ENCODE measurements around the gene MYBPC3.

MYBPC3 gene

DNA sequence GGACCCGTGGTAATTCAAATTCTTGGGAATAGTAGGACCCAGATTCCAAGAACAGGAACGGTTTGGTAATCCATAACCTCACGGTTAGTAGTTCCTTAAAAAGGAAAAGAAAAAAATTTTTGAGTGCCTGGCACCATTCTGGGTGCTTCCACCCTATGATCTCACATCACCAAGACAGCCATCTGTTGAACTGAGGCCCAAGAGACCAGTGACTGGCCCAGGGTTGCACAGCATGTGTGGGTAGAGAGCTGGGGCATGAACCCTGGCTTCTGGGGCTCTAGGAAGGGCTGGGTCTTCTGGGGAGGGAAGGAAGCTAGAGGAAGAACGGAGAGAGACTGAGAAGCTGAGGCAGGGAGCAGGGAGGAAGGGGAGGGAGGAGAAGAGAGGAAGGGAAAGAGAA is 30.6 kb upstream of the MYBPC3 start:
- no peak for DNase-seq

DNA sequence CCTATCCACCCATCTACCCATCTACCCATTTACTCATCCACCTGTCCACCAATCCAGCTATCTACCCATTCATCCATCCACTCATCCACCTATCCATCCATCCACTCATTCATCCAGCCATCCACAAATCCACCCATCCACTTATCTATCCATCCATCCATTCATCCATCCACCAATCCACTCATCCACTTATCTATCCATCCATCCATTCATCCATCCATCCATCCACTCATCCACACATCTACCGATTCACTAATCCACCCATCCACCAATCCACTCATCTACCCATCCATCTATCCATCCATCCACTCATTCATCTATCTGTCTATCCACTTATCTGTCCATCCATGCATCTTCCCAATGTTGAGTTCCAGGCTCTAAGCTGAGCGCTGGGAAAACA is 27.6 kb upstream of the MYBPC3 start:
- DNase-seq: no peak

DNA sequence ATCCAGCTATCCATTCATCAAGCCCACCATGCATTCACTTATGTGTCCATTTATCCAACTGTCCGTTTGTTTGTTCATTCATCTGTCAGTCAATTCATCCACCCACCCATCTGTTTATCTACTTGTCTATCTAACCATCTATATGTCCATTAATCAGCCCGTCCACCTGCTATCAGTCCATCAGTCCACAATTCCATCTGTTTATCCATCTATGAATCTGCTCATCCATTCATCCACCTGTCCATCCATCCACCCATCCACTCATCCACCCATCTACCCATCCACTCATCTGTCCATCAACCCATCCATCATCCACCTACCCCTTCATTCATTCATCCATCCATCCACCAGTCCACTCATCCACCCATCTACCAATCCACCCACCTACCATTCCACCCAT is 26.8 kb upstream of the MYBPC3 start:
- DNase-seq: no peak

DNA sequence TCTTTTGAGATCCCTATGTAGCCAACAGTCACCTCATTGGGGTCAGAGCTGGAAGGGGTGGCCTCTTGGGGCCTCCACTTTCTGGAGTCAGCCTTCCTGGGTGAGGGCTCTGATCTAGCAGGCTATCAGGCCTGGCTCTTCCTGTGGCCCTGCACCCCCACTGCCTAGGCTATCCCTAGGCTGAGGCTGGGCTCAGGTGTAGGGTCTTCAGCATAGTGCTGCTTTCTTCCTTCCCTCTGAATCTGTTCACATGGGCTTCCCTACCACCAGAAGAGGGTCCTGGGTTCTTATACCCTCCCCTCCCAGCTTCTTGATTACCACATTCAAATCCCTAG is 26.3 kb upstream of the MYBPC3 start:
- no peak for DNase-seq

DNA sequence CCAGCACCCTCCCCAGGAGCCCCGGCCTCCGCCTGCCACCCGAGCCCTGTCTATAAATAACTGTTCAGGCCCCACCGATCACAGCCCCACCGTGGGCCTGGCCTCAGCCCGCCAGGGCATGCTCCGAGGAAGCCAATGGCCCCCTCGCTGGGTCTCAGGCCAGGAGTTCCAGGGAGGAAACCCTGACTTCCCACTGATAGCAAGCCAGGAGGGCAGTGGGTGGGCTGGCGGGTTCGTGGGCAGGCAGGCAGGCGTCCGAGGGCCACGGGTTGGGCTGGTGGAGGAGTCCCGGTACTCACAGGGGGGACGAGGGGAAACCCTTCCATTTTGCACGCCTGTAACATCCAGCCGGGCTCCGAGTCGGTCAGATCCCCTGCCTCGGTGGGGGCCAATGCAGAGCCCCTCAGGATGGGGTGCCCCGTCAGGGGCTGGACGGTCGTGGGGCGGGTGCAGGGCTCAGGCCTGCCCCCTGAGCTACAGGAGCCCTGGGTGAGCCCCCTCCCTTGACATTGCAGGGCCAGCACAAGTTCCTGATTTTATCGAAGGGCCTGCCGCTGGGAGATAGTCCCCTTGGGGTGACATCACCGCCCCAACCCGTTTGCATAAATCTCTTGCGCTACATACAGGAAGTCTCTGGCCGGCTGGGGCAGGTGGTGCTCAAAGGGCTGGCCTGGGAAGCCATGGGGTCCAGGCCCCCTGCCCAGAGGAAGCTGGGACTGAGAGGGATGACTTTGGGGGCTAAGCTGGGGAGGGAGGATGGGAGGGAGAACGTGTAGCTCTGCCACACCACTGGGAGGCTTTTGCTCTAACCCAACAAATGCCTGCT is 25.7 kb upstream of the MYBPC3 start, which contains the start of gene SPI1:
Gene SPI1, minus strand, starts transcription at position 538 of the 826 bp plus-strand sequence. Its CDS starts 194 bp downstream, at position 344.
- no peak for DNase-seq

DNA sequence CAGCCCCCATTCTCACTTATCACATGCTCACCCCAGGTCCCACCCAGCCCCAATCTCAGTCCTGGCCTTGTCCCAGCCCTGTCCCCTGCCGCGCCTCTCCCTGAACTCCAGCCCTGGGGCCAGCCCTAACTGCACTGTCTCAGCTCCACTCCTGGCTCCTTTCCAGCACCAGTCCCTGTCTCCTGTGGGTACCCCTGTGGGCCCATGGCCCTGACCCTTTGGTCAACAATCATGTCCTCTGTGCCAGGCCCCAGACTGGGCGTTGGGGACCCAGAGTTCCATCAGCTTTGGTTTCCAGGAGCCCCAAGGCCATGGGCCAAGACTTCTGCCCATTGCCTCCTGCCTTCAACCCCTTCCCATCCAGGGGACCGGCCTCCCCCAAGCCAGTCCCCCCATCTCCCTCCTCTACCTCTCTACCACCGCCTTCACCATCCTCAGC is 25.1 kb upstream of the MYBPC3 start:
- no peak for DNase-seq

DNA sequence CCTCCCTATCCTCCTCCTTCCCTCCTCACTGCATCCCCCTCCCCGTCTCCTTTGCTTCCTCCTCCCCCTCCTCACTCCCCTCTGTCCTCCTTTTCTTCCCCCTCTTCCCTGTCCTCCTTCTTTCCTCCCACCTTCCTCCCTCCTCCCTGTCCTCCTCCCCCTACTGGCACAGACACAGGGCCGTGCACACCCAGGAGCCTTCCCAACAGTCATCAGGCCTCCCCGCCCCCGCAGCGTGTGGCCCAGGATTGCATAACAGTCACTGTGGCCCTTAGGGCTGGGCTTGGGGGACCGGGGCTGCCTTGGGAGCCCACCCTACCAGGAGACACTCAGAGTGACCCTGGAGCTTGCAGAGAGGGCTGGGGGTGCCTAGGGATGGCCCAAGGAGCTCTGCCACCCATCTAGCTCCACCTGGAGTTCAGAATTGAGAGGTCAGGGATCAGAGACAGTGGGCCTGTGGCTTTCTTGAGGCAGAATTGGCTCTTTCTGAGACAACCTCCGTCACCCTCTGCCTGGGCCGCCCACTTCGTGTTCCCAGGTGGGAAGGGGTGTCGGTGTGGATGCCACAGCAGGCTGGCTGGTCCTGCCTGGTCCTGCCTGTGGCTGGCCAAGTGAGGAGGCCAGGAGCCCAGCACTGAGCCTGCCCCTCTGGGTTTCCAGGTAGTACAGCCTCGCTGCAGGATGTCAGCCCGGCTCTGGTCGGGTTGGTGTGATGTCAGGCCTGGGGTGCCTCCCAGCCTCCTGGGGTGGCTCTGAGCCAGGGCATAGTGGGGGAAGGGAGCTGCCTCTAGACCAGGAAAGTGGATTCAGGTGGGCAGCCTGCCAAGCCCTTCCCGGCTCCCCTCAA is 24.2 kb upstream of the MYBPC3 start:
- DNase-seq: no peak

DNA sequence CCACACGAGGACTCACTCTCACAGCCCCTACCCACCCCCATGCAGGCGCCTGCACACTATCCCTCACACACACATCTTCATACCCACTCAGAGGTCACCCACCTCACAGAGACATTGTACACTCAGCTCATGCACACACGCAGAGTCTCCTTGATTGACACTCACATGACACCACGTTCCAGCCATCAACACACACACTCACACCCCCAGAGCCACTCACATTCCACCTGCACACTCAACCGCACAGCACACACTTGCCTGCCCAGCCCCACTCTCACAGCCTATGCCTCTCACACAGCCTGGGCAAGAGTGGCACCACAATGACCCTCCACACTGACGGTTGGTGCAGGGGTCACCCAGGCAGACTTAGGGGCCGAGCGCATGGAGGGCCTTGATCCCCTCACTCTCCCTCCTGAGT is 23.6 kb upstream of the MYBPC3 start:
- DNase-seq: no peak

DNA sequence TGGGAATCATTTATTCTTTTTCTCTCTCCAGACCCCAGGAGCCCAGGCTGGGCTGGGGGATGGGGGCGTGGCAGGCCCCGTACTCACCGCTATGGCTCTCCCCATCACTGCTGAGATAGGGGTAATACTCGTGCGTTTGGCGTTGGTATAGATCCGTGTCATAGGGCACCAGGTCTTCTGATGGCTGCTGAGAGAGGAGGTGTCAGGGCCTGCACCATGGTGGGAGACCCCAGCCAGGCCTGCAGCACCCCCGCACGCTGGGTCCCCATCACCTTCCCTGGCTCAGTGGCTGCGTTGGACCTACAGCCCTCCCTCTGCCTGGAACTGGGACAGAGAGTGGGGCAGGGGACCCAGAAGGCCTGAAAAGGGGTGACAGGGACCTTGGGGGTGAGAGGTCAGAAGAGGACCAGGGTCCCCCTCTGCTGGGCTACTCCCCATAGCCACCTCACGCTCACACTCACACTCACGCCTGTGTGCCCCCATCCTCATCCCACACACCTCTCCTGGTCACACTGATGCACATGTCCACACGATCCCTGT is 23.1 kb upstream of the MYBPC3 start:
- DNase-seq: no peak

DNA sequence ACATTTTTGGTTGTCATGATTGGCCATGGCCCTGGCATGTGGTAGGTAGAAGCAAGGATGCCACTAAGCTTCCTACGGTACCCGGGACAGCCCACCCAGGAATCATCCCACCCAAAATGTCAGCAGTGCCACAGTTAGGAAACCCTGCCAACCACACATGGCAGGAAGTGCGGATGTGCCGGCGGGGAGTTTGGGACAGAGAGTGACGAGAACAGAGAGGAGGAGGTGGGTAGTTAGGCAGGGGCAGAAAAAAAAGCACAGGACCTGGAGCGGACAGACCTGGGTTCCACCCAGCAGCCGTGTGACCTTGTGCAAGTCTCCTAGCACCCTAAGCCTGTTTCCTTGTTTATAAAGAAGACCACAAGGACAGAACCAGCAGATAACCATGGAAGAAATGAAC is 22.5 kb upstream of the MYBPC3 start:
- DNase-seq: no peak

DNA sequence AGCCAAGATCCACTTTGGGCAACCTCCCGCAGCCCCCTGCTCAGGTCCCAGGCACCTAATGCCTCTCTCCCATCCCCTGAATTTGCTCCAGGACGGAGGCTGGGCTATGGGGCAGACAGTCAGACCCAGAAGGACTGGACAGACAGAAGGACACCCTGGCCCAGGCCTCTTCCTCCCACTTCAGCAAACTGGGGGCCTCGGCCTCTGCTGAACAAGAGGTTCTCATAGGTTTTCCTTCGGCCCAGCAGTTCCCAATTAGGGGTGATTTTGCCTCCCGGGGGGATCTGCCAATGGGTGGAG is 22.2 kb upstream of the MYBPC3 start:
- no peak for DNase-seq

DNA sequence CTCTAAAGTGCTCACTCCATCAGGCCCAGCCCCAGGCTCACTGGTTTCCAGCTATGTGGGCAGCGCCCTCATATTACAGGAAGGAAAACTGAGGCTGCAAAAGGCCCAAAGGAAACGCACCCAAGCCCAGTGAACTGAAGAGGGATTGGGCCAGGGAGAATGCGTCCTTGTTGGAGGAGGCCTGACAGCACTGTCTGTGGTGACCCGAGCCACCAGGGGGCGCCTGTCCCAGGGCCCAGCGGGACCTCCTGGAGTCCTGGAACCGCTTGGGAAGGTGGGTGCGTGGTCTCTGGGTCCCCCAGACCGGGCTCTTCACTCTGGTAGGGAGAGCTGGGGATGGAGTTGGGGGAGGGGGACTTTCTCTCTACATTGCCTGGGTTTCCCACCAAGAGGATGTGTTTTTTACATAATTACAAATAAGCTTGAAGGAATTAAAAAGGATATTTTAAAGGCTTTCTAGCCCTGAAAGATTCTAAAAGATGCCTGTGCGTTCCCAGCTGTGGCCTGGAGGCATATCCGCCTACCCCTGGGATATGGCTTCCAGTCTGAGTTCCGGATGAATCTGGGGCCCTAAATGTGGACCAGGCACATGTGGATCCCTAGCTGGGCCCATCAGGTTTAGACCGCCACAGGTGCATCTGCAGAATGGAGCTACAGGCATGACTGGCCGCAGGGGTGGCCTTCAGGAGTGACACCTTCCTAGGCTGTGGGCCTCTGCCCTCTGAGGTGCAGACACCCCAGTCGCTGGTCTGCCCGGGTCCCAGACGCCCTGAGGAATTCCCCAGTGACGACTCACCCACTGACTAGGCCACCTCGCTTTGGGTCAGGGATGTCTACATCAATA is 21.6 kb upstream of the MYBPC3 start:
- DNase-seq: peak; percentile 24

DNA sequence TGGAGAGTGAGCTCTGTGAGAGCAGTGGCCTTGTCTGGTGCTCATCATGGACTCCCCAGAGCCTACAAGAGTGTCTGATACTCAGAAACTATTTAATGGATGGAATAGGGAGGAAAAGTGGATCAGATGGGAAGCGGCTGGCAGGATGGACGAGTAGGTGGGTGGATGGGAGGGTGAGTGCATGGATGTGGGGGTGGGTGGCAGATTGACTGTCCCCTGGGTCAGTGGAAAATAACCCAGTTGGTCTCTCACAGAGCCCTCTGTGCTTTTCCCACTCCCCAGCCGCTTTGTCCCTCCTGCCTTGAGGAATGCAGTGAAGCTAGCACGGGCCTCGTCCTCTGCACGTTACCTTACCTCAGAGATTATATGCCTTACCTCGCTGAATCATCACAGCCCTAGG is 19.9 kb upstream of the MYBPC3 start:
- no peak for DNase-seq

DNA sequence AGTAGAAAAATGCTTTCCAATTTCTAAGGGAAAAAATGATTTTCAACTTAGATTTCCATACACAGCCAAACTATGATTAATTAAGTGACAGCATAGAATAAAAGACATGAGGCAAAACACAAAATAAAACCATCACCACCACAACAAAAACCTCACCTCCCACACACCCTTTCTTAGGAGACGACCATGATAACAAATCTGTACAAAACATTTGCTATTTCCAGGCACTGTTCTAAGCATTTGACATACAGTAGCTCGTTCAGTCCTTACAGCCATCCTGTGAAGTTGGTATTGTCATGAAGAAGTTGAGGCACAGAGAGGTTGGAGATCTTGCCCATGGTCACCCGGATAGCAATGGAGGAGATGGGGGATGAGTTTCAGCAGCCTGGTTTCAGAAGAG is 17.2 kb upstream of the MYBPC3 start:
- no peak for DNase-seq

DNA sequence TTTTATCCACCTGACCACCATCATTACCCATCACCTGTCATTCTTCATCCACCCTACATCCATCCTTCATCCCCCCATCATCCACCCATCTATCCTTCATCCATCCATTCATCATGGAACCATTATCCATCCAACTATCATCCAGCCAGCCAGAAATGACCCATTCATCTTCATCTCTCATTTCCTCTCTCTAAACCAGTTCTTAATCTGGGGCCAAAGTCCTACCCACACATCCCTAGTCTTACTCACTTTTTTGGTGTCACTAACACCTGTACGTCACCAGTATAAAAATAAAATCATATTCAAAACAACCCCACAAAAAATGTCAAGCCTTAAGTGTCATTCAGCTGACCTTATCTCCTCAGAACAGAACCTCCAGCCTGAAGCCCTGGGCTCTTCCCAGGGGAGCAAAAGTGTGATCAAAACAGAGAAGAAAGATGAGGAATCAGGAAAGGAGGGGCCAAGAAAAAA is 13.6 kb upstream of the MYBPC3 start:
- no peak for DNase-seq

DNA sequence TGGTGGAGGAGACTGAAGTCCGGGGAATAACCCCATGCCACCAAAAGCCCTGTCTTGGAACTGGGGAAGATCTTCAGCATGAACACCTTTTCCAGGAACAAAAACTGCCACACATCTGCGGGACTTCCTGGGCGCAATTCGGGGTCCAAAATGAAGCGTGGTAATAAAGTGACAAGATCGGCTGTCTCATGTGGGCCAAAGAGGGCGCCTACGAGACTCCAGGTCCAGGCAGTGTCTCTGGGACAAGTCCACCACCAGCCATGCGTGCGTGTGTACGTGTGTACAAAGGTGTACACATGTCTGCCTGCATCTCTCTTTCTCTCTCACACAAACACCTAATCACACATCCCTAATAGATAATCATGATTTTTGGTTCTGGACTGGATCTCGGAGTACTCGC is 8.9 kb upstream of the MYBPC3 start:
- no peak for DNase-seq

DNA sequence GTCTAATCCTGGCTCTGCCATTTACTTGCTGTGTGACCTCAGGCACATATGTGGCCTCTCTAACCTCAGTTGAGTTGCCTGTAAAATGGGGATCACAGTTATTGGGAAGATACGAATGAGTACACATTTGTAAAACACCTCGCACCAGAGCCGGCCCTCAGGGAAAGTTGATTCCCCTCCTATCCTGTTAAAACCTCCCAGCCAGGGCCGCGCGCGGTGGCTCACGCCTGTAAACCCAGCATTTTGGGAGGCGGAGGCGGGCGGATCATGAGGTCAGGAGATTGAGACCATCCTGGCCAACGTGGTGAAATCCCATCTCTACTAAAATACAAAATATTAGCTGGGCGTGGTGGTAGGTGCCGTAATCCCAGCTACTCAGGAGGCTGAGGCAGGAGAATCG is 7.8 kb upstream of the MYBPC3 start:
- DNase-seq: no peak

DNA sequence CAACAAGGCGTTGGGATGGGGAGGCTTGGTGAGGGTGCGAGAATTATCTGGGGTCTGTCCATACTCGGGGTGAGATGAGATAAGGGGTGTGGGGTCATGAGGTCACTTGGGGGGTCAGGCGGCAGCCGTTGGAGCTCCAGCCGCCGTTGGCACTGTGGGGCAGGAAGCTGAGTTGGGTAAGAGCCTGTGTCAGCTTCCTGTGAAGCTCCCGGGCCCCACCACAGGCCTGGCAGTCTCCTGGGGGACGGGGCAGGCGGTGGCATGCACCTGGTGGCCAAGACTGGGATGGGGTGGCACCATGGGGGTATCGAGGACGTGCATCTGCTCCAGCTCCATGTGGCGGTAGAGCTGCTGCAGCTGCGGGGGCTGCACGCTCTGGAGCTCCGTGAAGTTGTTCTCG is 7.1 kb upstream of the MYBPC3 start:
- no peak for DNase-seq

DNA sequence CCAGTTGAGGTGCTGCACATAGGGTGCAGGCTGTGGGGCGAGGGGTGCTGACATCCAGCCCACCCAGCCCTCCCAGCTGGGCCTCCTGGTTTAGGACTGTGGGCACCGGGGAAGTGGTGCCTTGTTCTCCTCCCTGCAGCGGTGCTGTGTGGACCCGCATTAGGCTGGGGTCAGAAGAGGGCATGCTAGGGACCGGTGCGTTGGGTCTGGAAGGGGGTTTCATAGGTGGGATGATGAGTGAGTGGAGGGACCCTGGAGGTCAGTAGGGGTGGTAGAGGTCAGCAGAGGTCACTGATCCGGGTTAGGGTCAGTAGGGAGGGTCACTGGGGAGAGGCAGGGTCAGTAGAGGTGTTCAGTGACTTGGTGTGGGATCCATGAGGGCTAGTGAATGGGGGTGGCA is 6.7 kb upstream of the MYBPC3 start:
- DNase-seq: no peak

DNA sequence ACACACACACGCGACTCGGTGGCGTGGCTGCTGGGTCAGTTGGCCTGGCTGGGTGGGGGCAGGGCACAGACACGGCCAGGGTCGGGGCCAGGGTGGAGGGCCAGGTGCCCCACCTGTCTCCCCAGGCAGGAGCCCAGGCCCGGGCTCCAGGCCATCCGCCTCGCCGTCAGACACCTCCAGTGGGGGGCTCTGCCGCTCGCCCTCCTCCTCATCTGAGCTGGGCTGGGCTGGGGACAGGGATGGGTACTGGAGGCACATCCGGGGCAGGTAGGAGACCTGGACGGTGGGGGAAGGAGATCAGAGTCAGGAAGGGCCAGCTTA is 6.2 kb upstream of the MYBPC3 start:
- DNase-seq: no peak

DNA sequence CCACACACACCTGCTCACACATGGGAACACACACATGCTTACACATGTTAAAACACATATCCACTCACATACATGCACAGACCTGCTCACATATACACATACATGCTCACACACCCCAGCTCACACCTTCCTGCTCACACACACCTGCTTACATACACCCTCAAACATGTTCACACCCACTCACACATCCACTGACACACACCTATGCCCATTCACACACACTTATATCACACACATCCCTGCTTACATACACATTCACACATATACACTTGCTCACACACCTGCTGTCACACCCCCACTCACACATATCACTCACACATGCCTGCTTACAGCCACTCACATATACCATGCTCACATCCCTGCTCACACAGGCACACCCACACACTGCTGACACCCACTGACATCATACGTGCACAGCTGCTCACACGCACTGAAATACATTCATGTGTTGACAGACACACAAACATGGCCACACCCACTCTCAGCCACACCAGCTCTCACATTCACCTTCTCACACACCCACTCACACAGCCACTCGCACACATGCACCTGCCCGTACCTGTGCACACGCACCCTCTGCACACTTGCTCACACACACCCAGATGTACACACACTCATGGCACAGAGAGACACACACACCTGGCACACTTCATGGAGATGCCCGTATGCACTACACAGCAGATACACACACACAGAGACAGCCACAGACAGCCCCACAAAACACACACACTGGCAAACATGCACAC is 5.7 kb upstream of the MYBPC3 start:
- DNase-seq: no peak

DNA sequence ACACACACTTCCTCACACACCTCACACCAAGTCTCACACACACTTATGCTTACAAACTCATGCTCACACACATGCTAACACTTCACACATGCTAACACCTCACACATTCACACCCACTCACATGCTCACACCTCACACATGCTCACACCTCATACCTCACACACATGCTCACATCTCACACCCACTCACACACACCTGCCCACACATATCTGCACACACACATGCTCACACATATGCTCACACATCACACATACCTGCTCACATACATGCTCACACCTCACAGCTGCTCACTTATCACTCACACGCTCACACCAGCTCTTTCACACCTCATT is 4.5 kb upstream of the MYBPC3 start:
- DNase-seq: no peak
